B cell (primary cell): Measurements from ENCODE around the gene STX1A. TPM values are rescaled to one million over a fixed set of nuclear protein-coding genes. Genes with fewer than 3 reads are reported as not detected.

Experiments used
- ATAC-seq: fragments of 200-7000 bp; cut with Tn5 transposase; one replicate; pipeline ENCODE4 v1.10.0; 2021; ENCODE audit warnings: low read depth, mild to moderate bottlenecking, moderate number of reproducible peaks, moderate library complexity
- CTCF ChIA-PET: fragments of 350-600 bp; sonication (Branson Sonifier 250); formaldehyde crosslinking; loops from one replicate; lab custom pipeline; 2021; ENCODE audit warnings: antibody characterized with exemption, inconsistent platforms; lab: Charles Lee
- POLR2A ChIA-PET: fragments of 350-600 bp; sonication (Branson Sonifier 250); formaldehyde crosslinking; loops from one replicate; lab custom pipeline; 2021; ENCODE audit warnings: antibody characterized with exemption; lab: Charles Lee
- DNase-seq: peaks from one replicate; pipeline ENCODE4 v3.0.0; 2013
- H2AFZ ChIP-seq: 2 replicates; pipeline ENCODE4 v1.6.1; 2012; ENCODE audit warnings: mild to moderate bottlenecking, low read depth, low read length; ENCODE audit not compliant: insufficient read depth, poor library complexity, severe bottlenecking
- H3K27ac ChIP-seq, 2 donors: 1 replicate in 1 of 2; 2 replicates in 1 of 2; pipeline ENCODE4 v1.5.1; 2012 to 2013; ENCODE audit warnings: low read length in 2 of 2, mild to moderate bottlenecking in 2 of 2, moderate library complexity in 1 of 2
- H3K27me3 ChIP-seq, 4 experiments: fragments of 200-600 bp in 1 of 4; sonication (generic) in 1 of 4; replicated peaks in 1 of 4; 1 replicate in 2 of 4; 2 replicates in 2 of 4; pipeline versions ENCODE4 v1.6.1 to v1.7.0; 2013 to 2016; ENCODE audit warnings: low read length in 3 of 4, mild to moderate bottlenecking in 2 of 4, mixed read lengths in 1 of 4, moderate library complexity in 1 of 4; ENCODE audit not compliant: insufficient read depth in 4 of 4, control insufficient read depth in 3 of 4; ENCODE audit errors: control extremely low read depth in 1 of 4
- H3K36me3 ChIP-seq, 2 experiments: replicated peaks in 1 of 2; 1 replicate in 1 of 2; 2 replicates in 1 of 2; pipeline versions ENCODE4 v1.6.1 to v1.7.1; 2013; ENCODE audit warnings: low read length in 1 of 2; ENCODE audit not compliant: insufficient read depth in 2 of 2, control insufficient read depth in 1 of 2; ENCODE audit errors: control extremely low read depth in 1 of 2, extremely low read depth in 1 of 2
- H3K4me1 ChIP-seq, 2 donors: fragments of 200-600 bp in 1 of 2; sonication (generic) in 1 of 2; 1 replicate in 1 of 2; 2 replicates in 1 of 2; pipeline versions ENCODE4 v1.5.1 to v1.6.1; 2013 to 2017; ENCODE audit warnings: low read length in 2 of 2; ENCODE audit not compliant: control insufficient read depth in 2 of 2, insufficient read depth in 2 of 2
- H3K4me2 ChIP-seq: replicated peaks from 2 replicates; pipeline ENCODE3; 2012; ENCODE audit warnings: mild to moderate bottlenecking, low read depth, low read length; ENCODE audit not compliant: poor library complexity, severe bottlenecking
- H3K4me3 ChIP-seq, 5 experiments: fragments of 200-600 bp in 1 of 5; sonication (generic) in 1 of 5; 1 replicate in 3 of 5; 2 replicates in 2 of 5; pipeline versions ENCODE4 v1.5.1 to v1.7.0; 2011 to 2016; ENCODE audit warnings: low read length in 4 of 5, mild to moderate bottlenecking in 4 of 5, low read depth in 2 of 5, control low read depth in 1 of 5, moderate library complexity in 1 of 5; ENCODE audit not compliant: insufficient read depth in 1 of 5; ENCODE audit errors: control extremely low read depth in 1 of 5, extremely low read depth in 1 of 5
- H3K79me2 ChIP-seq: fragments of 200-600 bp; sonication (generic); one replicate; pipeline ENCODE4 v1.6.0; 2016; ENCODE audit warnings: low read length; ENCODE audit not compliant: control insufficient read depth, insufficient read depth
- H3K9ac ChIP-seq: fragments of 200-600 bp; sonication (generic); 2 replicates; pipeline ENCODE4 v1.6.1; 2017; ENCODE audit warnings: mild to moderate bottlenecking, low read length, moderate library complexity
- H3K9me3 ChIP-seq, 3 donors: one replicate each; pipeline versions ENCODE4 v1.6.1 to v1.7.1; 2013; ENCODE audit warnings: low read length in 2 of 3; ENCODE audit not compliant: control insufficient read depth in 2 of 3, insufficient read depth in 1 of 3; ENCODE audit errors: control extremely low read depth in 1 of 3
- H4K20me1 ChIP-seq: 2 replicates; pipeline ENCODE4 v1.6.0; 2012; ENCODE audit warnings: mild to moderate bottlenecking, low read length; ENCODE audit not compliant: insufficient read depth, control insufficient read depth, poor library complexity, severe bottlenecking
- H3K27ac Mint-ChIP-seq: one replicate; pipeline ENCODE4 v1.8.0; 2021; ENCODE audit warnings: mixed read lengths
- H3K27me3 Mint-ChIP-seq: one replicate; pipeline ENCODE4 v1.8.0; 2021; ENCODE audit warnings: mixed read lengths
- H3K4me1 Mint-ChIP-seq: one replicate; pipeline ENCODE4 v1.8.0; 2021; ENCODE audit warnings: mixed read lengths
- H3K4me3 Mint-ChIP-seq: one replicate; pipeline ENCODE4 v1.8.0; 2021; ENCODE audit warnings: mixed read lengths
- H3K9me3 Mint-ChIP-seq: one replicate; pipeline ENCODE4 v1.8.0; 2022; ENCODE audit warnings: mixed read lengths; ENCODE audit not compliant: insufficient read depth
- CTCF ChIP-seq: fragments of 200-600 bp; IDR thresholded peaks from one replicate; pipeline ENCODE4 v1.8.0; 2022; ENCODE audit warnings: antibody characterized with exemption, mild to moderate bottlenecking
- EZH2 ChIP-seq: IDR thresholded peaks from 2 replicates; pipeline ENCODE4 v1.6.1; 2012; ENCODE audit warnings: borderline replicate concordance, low read depth, mild to moderate bottlenecking, moderate library complexity, low read length; ENCODE audit not compliant: insufficient read depth, poor library complexity, severe bottlenecking
- WGBS: methylation state at CpG from one replicate; pipeline ENCODE4 v1.1.5; 2013; ENCODE audit warnings: missing lambda C conversion rate; ENCODE audit not compliant: insufficient coverage; 5-methylcytosine and 5-hydroxymethylcytosine counted together
- intact Hi-C: fragments of 100-400 bp; cut with micrococcal nuclease; formaldehyde crosslinking; loops from one replicate; pipeline ENCODE4 v1.10.0; 2022
- polyA plus RNA-seq: library from polyadenylated mRNA; depleted of rRNA; stranded (reverse); fragments of >200 nt; gene quantifications from 2 replicates; pipeline ENCODE4 v1.2.3, GENCODE V29; 2012
- total RNA-seq, 2 donors: library from RNA; stranded (reverse); fragments of 120-200 nt in 1 of 2; gene quantifications; 1 replicate in 1 of 2; 2 replicates in 1 of 2; pipeline versions ENCODE4 v1.2.3 to v1.2.4, GENCODE V29; 2013 to 2022

STX1A gene
- total and polyA plus RNA-seq, 2 donors (not counting 1 experiment from before 2014, with no cell fraction given), result 3.1 to 9.6 TPM

GRCh38 chr7:73735528-73735905 is 16.0 kb upstream of the STX1A start:
- Histone ChIP-seq H3K9ac (no peak overlapping the region), H4K20me1 (peaks cover 8% of the 10 kb centered on the region)
- WGBS, result 93% methylated on average over 3 of the region's 8 CpGs

More at GRCh38 chr7:73735528-73735905, 16.0 kb upstream of the STX1A start:
- Mint-ChIP-seq H3K4me3 (no peak overlapping the region), H3K4me1 (peaks cover 11% of the 10 kb centered on the region), H3K27me3 (peaks cover under 1% of the 10 kb centered on the region), H3K9me3 (no peaks in the 10 kb centered on the region), H3K27ac (no peak overlapping the region)
- H3K36me3 ChIP-seq, result peaks cover 0 to 7% of the 10 kb centered on the region in 2 experiments
- POLR2A ChIA-PET, result interaction anchor here (1.8 kb wide), 1 partner anchor 214 kb away, joined by 4 read pairs; the partner anchor contains the start of gene BAZ1B
- peaks cover 4 to 18% of the 10 kb centered on the region in 2 donors for H3K4me1 ChIP-seq
- peaks cover 4% of the 10 kb centered on the region for H3K79me2 ChIP-seq
- intact Hi-C loops, result loop anchor here (2.0 to 10.0 kb wide), 3 partner anchors 129 to 437 kb away; partner anchors contain the start of genes EIF4H and LIMK1
- ATAC-seq (no peak), DNase-seq (no peak)
- CTCF ChIA-PET, result interaction anchor here (0.7 to 6.0 kb wide), 5 partner anchors 14 to 155 kb away, joined by 3 to 78 read pairs (median 3); no protein-coding TSS in a partner anchor
- no peak overlapping the region for H3K4me2 ChIP-seq
- no peaks in the 10 kb centered on the region for H3K27me3 ChIP-seq
- no peak overlapping the region for H3K27ac ChIP-seq
- H3K9me3 ChIP-seq, result peaks cover 0 to 6% (median 0%) of the 10 kb centered on the region in 3 donors
- TF ChIP-seq EZH2 (no peak), CTCF (no peak)
- H3K4me3 ChIP-seq, result no peak overlapping the region
- no peak overlapping the region for H2AFZ ChIP-seq
